Activated T-cell treated with anti-CD3 and anti-CD28 coated beads, Interleukin-2, amount 50 U/mL, for 72 hours (primary cell): Measurements from ENCODE around the gene GSTT2B. TPM values are rescaled to one million over a fixed set of nuclear protein-coding genes. Genes with fewer than 3 reads are reported as not detected.
A peak's percentile ranks its signal among the peaks of the same experiment; 100 is the strongest.
"Not testable (repeated sequence)": the region's sequence is repeated elsewhere in the genome, so short reads cannot be mapped to it uniquely, and the experiment has no call there.

Experiments used
- ATAC-seq, 2 donors: fragments of 150-1000 bp; cut with Tn5 transposase; replicated peaks in 1 of 2; 2 replicates each; pipeline ENCODE4 v1.10.0; 2021; ENCODE audit warnings: moderate library complexity in 2 of 2, mild to moderate bottlenecking in 1 of 2
- DNase-seq, 2 donors: peaks; one replicate each; pipeline ENCODE4 v3.0.0; 2021 to 2022; ENCODE audit warnings: mixed read lengths in 1 of 2
- H3K27ac Mint-ChIP-seq: one replicate; pipeline ENCODE4 v1.8.0; 2022; ENCODE audit warnings: mild to moderate bottlenecking, moderate library complexity, mixed read lengths
- H3K27me3 Mint-ChIP-seq: one replicate; pipeline ENCODE4 v1.8.0; 2022; ENCODE audit warnings: low read depth, mixed read lengths
- H3K36me3 Mint-ChIP-seq, 2 donors: one replicate each; pipeline ENCODE4 v1.8.0; 2022; ENCODE audit warnings: mixed read lengths in 2 of 2, mild to moderate bottlenecking in 1 of 2; ENCODE audit not compliant: insufficient read depth in 2 of 2
- H3K4me1 Mint-ChIP-seq: one replicate; pipeline ENCODE4 v1.8.0; 2022; ENCODE audit warnings: low read depth, mixed read lengths
- H3K4me3 Mint-ChIP-seq, 2 donors: one replicate each; pipeline ENCODE4 v1.8.0; 2022; ENCODE audit warnings: mild to moderate bottlenecking in 2 of 2, mixed read lengths in 2 of 2, moderate library complexity in 2 of 2
- H3K9me3 Mint-ChIP-seq, 2 donors: one replicate each; pipeline ENCODE4 v1.8.0; 2022; ENCODE audit warnings: mixed read lengths in 2 of 2
- total RNA-seq, 2 donors: library from RNA; stranded (reverse); gene quantifications; one replicate each; pipeline ENCODE4 v1.2.3, GENCODE V29; 2022

Gene GSTT2B
- total RNA-seq, 2 donors from 2014 or later, result 0.46 TPM; not detected in 1

GRCh38 chr22:24001314-24001713 is 40.3 kb upstream of the GSTT2B start:
- Mint-ChIP-seq H3K27ac (no peak overlapping the region), H3K27me3 (no peaks in the 10 kb centered on the region), H3K9me3 (no peaks in the 10 kb centered on the region), H3K36me3 (no peaks in the 10 kb centered on the region), H3K4me3 (no peak overlapping the region), H3K4me1 (no peaks in the 10 kb centered on the region)
- ATAC-seq (no peak), DNase-seq (no peak)

- not testable (repeated sequence) for H3K4me3 Mint-ChIP-seq, H3K27ac Mint-ChIP-seq, H3K4me1 Mint-ChIP-seq, H3K36me3 Mint-ChIP-seq, H3K27me3 Mint-ChIP-seq, ATAC-seq, H3K9me3 Mint-ChIP-seq, DNase-seq
Observed at GRCh38 chr22:23999779-24000178, 38.8 kb upstream of the GSTT2B start.

- Mint-ChIP-seq H3K9me3 (no peaks in the 10 kb centered on the region), H3K4me1 (no peaks in the 10 kb centered on the region), H3K36me3 (no peaks in the 10 kb centered on the region), H3K4me3 (no peak overlapping the region), H3K27ac (no peak overlapping the region), H3K27me3 (no peaks in the 10 kb centered on the region)
- ATAC-seq, result no peak
- DNase-seq, result no peak
Observed at GRCh38 chr22:23997092-23997491, 36.1 kb upstream of the GSTT2B start.

- not testable (repeated sequence) for H3K4me1 Mint-ChIP-seq, H3K9me3 Mint-ChIP-seq, H3K36me3 Mint-ChIP-seq, H3K27me3 Mint-ChIP-seq, H3K4me3 Mint-ChIP-seq, DNase-seq, H3K27ac Mint-ChIP-seq, ATAC-seq
Observed at GRCh38 chr22:23993581-23994177, 32.7 kb upstream of the GSTT2B start.

GRCh38 chr22:23993080-23993479 is 32.1 kb upstream of the GSTT2B start:
- not testable (repeated sequence) for H3K36me3 Mint-ChIP-seq, H3K27me3 Mint-ChIP-seq, DNase-seq, ATAC-seq, H3K27ac Mint-ChIP-seq, H3K4me3 Mint-ChIP-seq, H3K9me3 Mint-ChIP-seq, H3K4me1 Mint-ChIP-seq

- not testable (repeated sequence) for H3K9me3 Mint-ChIP-seq, DNase-seq, H3K27me3 Mint-ChIP-seq, H3K4me1 Mint-ChIP-seq, H3K36me3 Mint-ChIP-seq, H3K4me3 Mint-ChIP-seq
- H3K27ac Mint-ChIP-seq, result peak overlapping the region; percentile 41
- peak in 1 of 2 donors; percentile 75 for ATAC-seq
Observed at GRCh38 chr22:23989583-23990244, 28.7 kb upstream of the GSTT2B start.

- H3K4me3 Mint-ChIP-seq, ATAC-seq, H3K27me3 Mint-ChIP-seq, H3K27ac Mint-ChIP-seq, H3K36me3 Mint-ChIP-seq, DNase-seq, H3K4me1 Mint-ChIP-seq, H3K9me3 Mint-ChIP-seq: not testable (repeated sequence)
Observed at GRCh38 chr22:23986538-23987178, 25.7 kb upstream of the GSTT2B start.

GRCh38 chr22:23986089-23986488 is 25.1 kb upstream of the GSTT2B start:
- not testable (repeated sequence) for H3K36me3 Mint-ChIP-seq, H3K27me3 Mint-ChIP-seq, DNase-seq, H3K4me1 Mint-ChIP-seq, H3K4me3 Mint-ChIP-seq, H3K9me3 Mint-ChIP-seq, ATAC-seq, H3K27ac Mint-ChIP-seq

GRCh38 chr22:23984430-23984829 is 23.4 kb upstream of the GSTT2B start:
- H3K4me3 Mint-ChIP-seq, result no peak overlapping the region
- no peaks in the 10 kb centered on the region for H3K36me3 Mint-ChIP-seq
- DNase-seq (peak; percentile 62 to 69), ATAC-seq (peak; percentile 70 to 87)
- no peaks in the 10 kb centered on the region for H3K27me3 Mint-ChIP-seq
- H3K27ac Mint-ChIP-seq, result no peak overlapping the region
- no peaks in the 10 kb centered on the region for H3K9me3 Mint-ChIP-seq
- peaks cover 5% of the 10 kb centered on the region for H3K4me1 Mint-ChIP-seq

- H3K27me3 Mint-ChIP-seq, H3K4me3 Mint-ChIP-seq, ATAC-seq, H3K9me3 Mint-ChIP-seq, H3K27ac Mint-ChIP-seq, H3K36me3 Mint-ChIP-seq, H3K4me1 Mint-ChIP-seq, DNase-seq: not testable (repeated sequence)
Observed at GRCh38 chr22:23980567-23980966, 19.6 kb upstream of the GSTT2B start.

- not testable (repeated sequence) for DNase-seq, H3K36me3 Mint-ChIP-seq, H3K9me3 Mint-ChIP-seq, H3K27me3 Mint-ChIP-seq, H3K4me1 Mint-ChIP-seq, H3K27ac Mint-ChIP-seq, H3K4me3 Mint-ChIP-seq
- peak; percentile 26 to 62 for ATAC-seq
Observed at GRCh38 chr22:23979557-23980240, 18.7 kb upstream of the GSTT2B start, which contains the start of gene GSTT2. Gene GSTT2 (plus strand): TSS chr22:23980134.

GRCh38 chr22:23977304-23977703 is 16.3 kb upstream of the GSTT2B start:
- not testable (repeated sequence) for H3K9me3 Mint-ChIP-seq, H3K36me3 Mint-ChIP-seq, ATAC-seq, H3K27ac Mint-ChIP-seq, H3K4me1 Mint-ChIP-seq, DNase-seq, H3K27me3 Mint-ChIP-seq, H3K4me3 Mint-ChIP-seq

GRCh38 chr22:23974836-23975352 is 13.9 kb upstream of the GSTT2B start:
- DNase-seq, H3K27me3 Mint-ChIP-seq, H3K36me3 Mint-ChIP-seq, H3K9me3 Mint-ChIP-seq, H3K27ac Mint-ChIP-seq, H3K4me3 Mint-ChIP-seq: not testable (repeated sequence)
- peak; percentile 47 to 64 for ATAC-seq
- H3K4me1 Mint-ChIP-seq, result peaks cover 21% of the 10 kb centered on the region
